Upper lobe of left lung (tissue), 6 donors: ENCODE measurements around the gene SIRPD. TPM values are rescaled to one million over a fixed set of nuclear protein-coding genes. Genes with fewer than 3 reads are reported as not detected.

Source experiments
- ATAC-seq, 2 donors: fragments of 200-7000 bp; cut with Tn5 transposase; one replicate each; pipeline ENCODE4 v1.9.1; 2022; ENCODE audit warnings: mild to moderate bottlenecking in 2 of 2, moderate library complexity in 2 of 2; ENCODE audit not compliant: low FRiP score in 2 of 2
- DNase-seq, 2 donors: peaks; one replicate each; pipeline ENCODE4 v3.0.0-alpha.2; 2019 to 2020
- H3K27ac ChIP-seq, 4 donors: fragments of 200-600 bp; sonication (generic); one replicate each; pipeline ENCODE4 v1.5.1; 2016 to 2019
- H3K27me3 ChIP-seq, 4 donors: fragments of 200-600 bp; sonication (generic); one replicate each; pipeline ENCODE4 v1.5.1; 2017 to 2019
- H3K36me3 ChIP-seq, 4 donors: fragments of 200-600 bp; sonication (generic); one replicate each; pipeline ENCODE4 v1.5.1; 2016 to 2019
- H3K4me1 ChIP-seq, 4 donors: fragments of 200-600 bp; sonication (generic); one replicate each; pipeline ENCODE4 v1.5.1; 2018 to 2019
- H3K4me3 ChIP-seq, 4 donors: fragments of 200-600 bp; sonication (generic); one replicate each; pipeline ENCODE4 v1.5.1; 2017 to 2019; ENCODE audit warnings: mild to moderate bottlenecking in 2 of 4, moderate library complexity in 1 of 4
- H3K9me3 ChIP-seq, 4 donors: fragments of 200-600 bp; sonication (generic); one replicate each; pipeline ENCODE4 v1.5.1; 2018 to 2019
- CTCF ChIP-seq, 6 experiments: fragments of 450-650 bp in 4 of 6; fragments of 200-600 bp in 2 of 6; sonication (generic) in 2 of 6; IDR thresholded peaks; one replicate each; pipeline ENCODE4 v1.5.1; 2016 to 2019; ENCODE audit warnings: antibody characterized with exemption in 6 of 6
- EP300 ChIP-seq, 4 donors: sonication (generic); formaldehyde crosslinking; IDR thresholded peaks; one replicate each; pipeline ENCODE4 v1.5.1; 2017; ENCODE audit warnings: antibody characterized with exemption in 4 of 4, control low read depth in 2 of 4
- POLR2A ChIP-seq, 4 donors: fragments of 450-650 bp; IDR thresholded peaks; one replicate each; pipeline ENCODE4 v1.5.1; 2016 to 2017; ENCODE audit warnings: antibody characterized with exemption in 4 of 4, mild to moderate bottlenecking in 2 of 4
- POLR2AphosphoS5 ChIP-seq, 2 donors: sonication (generic); formaldehyde crosslinking; IDR thresholded peaks; one replicate each; pipeline ENCODE4 v1.5.1; 2017; ENCODE audit warnings: antibody characterized with exemption in 2 of 2
- WGBS, 2 donors: methylation state at CpG; one replicate each; pipeline ENCODE4 v1.1.5; 2017 to 2018; 5-methylcytosine and 5-hydroxymethylcytosine counted together
- small RNA-seq, 4 donors: library from RNA; depleted of rRNA; stranded (forward); fragments of <200 nt; gene quantifications; one replicate each; pipeline ENCODE3, GENCODE V24; 2016
- total RNA-seq, 6 donors: library from RNA; depleted of rRNA in 4 of 6; stranded (reverse); fragments of >200 nt in 4 of 6; gene quantifications; one replicate each; pipeline versions ENCODE4 v1.1.0 to v1.2.1, GENCODE V29; 2016 to 2021
- donor health status: DM: no; HTN: no; CAD: no; lungs with moderate emphysema.
- donor health status: DM: no; HTN: yes; CAD: no; lungs with severe emphysema.

Gene SIRPD
- total RNA-seq, 6 donors from 2014 or later: 0.69 to 2.2 (median 1.5) TPM; not detected in 2

GRCh38 chr20:1489325-1489724 lies 68.2 kb downstream of the SIRPD start:
- DNase-seq: no peak

GRCh38 chr20:1486566-1486965 lies 70.9 kb downstream of the SIRPD start:
- Histone ChIP-seq H3K27ac (no peak overlapping the region), H3K27me3 (no peaks in the 10 kb centered on the region), H3K9me3 (no peaks in the 10 kb centered on the region), H3K4me1 (peaks cover 0 to 6% (median under 1%) of the 10 kb centered on the region in 4 donors), H3K36me3 (no peaks in the 10 kb centered on the region), H3K4me3 (no peak overlapping the region)
- ATAC-seq (no peak), DNase-seq (no peak)
- 90 to 96% methylated on average over 2 of the region's 2 CpGs for WGBS, 2 donors
- no peak for TF ChIP-seq CTCF (IDR thresholded peaks at IDR 0.05)
- no peak for TF ChIP-seq EP300 (IDR thresholded peaks at IDR 0.05)
- no peak for TF ChIP-seq POLR2A (IDR thresholded peaks at IDR 0.05)
- TF ChIP-seq POLR2AphosphoS5 (IDR thresholded peaks at IDR 0.05): no peak

More at GRCh38 chr20:1489325-1489724, 68.2 kb downstream of the SIRPD start:
- H3K36me3 ChIP-seq: no peaks in the 10 kb centered on the region
- H3K4me1 ChIP-seq: peaks cover 0 to 7% (median 6%) of the 10 kb centered on the region in 4 donors
- WGBS, 2 donors: 61 to 65% methylated on average over 2 of the region's 2 CpGs
- peak overlapping the region in 2 of 4 donors; percentile 7 to 38 for H3K4me3 ChIP-seq
- TF ChIP-seq CTCF (IDR thresholded peaks at IDR 0.05) (no peak), EP300 (IDR thresholded peaks at IDR 0.05) (no peak)
- peak; percentile 31 to 58 for ATAC-seq
- H3K27me3 ChIP-seq: no peaks in the 10 kb centered on the region
- peak overlapping the region; percentile 55 to 86 (median 76) for H3K27ac ChIP-seq
- no peaks in the 10 kb centered on the region for H3K9me3 ChIP-seq

- ATAC-seq: no peak
- peaks cover 0 to 3% (median 0%) of the 10 kb centered on the region in 4 donors for H3K36me3 ChIP-seq
- no peak for TF ChIP-seq CTCF (IDR thresholded peaks at IDR 0.05)
- TF ChIP-seq POLR2A (IDR thresholded peaks at IDR 0.05): no peak
- no peak for TF ChIP-seq POLR2AphosphoS5 (IDR thresholded peaks at IDR 0.05)
- TF ChIP-seq EP300 (IDR thresholded peaks at IDR 0.05): no peak
- 50 to 53% methylated on average over 5 of the region's 5 CpGs for WGBS, 2 donors
- no peaks in the 10 kb centered on the region for H3K4me1 ChIP-seq
- DNase-seq: no peak
- no peaks in the 10 kb centered on the region for H3K9me3 ChIP-seq
- H3K4me3 ChIP-seq: no peak overlapping the region
- H3K27ac ChIP-seq: no peak overlapping the region
- H3K27me3 ChIP-seq: no peaks in the 10 kb centered on the region
These were observed 72.9 kb downstream of the SIRPD start for GRCh38 chr20:1484438-1485116.

Small RNA genes lying within 50 kb of the gene (small RNA-seq; reads per million reads assigned to genes)
- gene RNU6-917P: 0 reads per million in 4 donors

Other genes starting within 250 kb of the SIRPD start
- 10 to 100 TPM in 5 of 6 donors, 1 to 10 TPM in 1; 6.3 to 34.0 (median 15.9) TPM for gene SDCBP2, start 228.6 kb downstream of the SIRPD start, total RNA-seq
- gene FKBP1A, start 164.7 kb downstream of the SIRPD start, total RNA-seq: 100 to 1,000 TPM in 5 of 6 donors, 10 to 100 TPM in 1; 75.4 to 328 (median 160) TPM
- gene NSFL1C, start 90.9 kb downstream of the SIRPD start, total RNA-seq: 10 to 100 TPM; 48.0 to 87.7 (median 71.4) TPM
- 10 to 100 TPM; 12.1 to 59.7 (median 23.8) TPM for gene SIRPB2, start 66.3 kb downstream of the SIRPD start, total RNA-seq
- 10 to 100 TPM; 15.7 to 52.0 (median 25.3) TPM for gene SIRPB1, start 62.3 kb upstream of the SIRPD start, total RNA-seq
- gene SIRPG, start 100.1 kb upstream of the SIRPD start, total RNA-seq: 1 to 10 TPM in 1 of 6 donors, under 1 TPM in 2, not detected in 3; 0.71 to 2.4 (median 0.97) TPM